NOMO-1 treated with DMSO at 0.1 percent for 48 hours (cell line): ENCODE measurements around the gene LAP3.

ENCODE experiments used
- DNase-seq: peaks from one replicate; lab custom pipeline; 2025; ENCODE audit not compliant: unreplicated experiment; lab: John Stamatoyannopoulos, UW

Gene LAP3

DNA sequence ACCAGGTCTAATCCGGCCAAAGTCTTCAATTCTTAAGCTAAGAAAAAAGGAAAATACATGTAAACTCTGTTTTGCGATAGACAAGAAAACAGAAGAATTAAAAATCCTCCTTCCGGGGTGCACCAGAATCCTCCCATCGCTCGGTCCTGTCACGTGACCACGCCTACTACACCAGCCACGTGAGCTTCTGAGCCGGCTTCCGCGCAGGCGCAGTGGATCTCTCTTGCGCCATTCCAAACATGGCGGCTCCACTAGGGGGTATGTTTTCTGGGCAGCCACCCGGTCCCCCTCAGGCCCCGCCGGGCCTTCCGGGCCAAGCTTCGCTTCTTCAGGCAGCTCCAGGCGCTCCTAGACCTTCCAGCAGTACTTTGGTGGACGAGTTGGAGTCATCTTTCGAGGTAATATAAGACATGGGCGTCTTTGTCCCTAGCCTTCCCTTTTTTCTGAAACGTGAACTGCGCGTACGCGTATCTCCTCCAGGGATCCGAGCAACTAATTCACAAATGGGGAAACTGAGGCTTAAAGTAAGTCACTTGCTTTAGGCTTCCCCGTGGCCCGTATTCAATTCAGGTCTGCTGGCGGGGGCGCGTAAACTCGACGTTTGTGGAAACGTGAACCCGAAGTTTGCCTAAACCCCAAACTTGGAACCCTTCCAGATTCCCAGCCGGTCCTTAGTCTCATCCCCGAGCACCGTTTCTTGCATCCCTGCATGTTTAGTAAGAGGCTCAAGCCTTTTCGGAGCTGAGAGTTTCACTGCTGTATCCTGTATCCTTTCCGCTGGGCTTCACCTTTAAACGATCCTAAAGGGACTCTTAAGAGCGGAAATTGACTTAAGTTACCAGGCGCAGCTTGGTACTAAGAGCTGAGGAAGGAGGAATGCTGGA lies 37.7 kb downstream of the LAP3 start, which contains the start of gene MED28:
TSS of gene MED28 (plus strand) at position 226 of the 884 bp plus-strand sequence. CDS start at position 240, 14 bp downstream.
- peak; percentile 87 for DNase-seq

DNA sequence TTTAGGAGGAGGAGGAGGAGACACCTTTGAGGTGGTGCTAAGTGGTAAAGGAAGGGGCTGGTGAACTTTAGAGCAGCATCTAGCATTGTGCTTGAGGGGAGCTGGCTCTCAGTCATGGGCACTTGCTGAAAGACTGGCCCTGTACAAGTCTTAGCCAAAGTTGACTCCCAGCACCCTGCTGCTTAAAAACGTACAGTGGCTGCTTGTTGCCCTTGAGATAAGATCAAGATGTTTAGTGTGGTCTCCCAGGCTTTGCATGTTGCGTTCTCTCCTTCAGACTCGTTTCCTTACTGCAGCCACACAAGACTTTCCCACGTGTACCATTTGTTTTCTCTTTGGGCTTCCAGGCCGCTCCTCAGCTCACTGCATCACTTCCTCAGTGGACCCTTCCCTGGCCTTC lies 39.3 kb downstream of the LAP3 start:
- no peak for DNase-seq

DNA sequence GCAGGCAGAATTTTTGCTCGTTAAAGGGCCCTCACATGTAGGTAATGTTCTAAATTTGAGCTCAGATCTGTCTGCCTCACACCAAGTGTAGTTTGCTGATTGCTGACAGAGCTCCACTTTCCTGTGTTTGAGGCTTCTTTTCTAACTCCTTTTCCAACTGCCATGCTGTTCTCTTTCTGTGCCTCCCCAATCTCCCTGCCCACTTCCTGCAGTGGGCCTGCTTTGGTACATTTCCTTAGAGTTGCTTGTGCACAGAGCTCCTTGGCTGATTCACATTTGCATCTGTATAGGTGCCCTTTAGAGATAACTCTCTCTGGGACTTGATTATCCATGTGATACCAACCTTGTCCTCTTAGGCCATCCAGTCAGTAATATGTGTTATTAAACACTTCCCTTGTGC lies 41.9 kb downstream of the LAP3 start:
- no peak for DNase-seq

DNA sequence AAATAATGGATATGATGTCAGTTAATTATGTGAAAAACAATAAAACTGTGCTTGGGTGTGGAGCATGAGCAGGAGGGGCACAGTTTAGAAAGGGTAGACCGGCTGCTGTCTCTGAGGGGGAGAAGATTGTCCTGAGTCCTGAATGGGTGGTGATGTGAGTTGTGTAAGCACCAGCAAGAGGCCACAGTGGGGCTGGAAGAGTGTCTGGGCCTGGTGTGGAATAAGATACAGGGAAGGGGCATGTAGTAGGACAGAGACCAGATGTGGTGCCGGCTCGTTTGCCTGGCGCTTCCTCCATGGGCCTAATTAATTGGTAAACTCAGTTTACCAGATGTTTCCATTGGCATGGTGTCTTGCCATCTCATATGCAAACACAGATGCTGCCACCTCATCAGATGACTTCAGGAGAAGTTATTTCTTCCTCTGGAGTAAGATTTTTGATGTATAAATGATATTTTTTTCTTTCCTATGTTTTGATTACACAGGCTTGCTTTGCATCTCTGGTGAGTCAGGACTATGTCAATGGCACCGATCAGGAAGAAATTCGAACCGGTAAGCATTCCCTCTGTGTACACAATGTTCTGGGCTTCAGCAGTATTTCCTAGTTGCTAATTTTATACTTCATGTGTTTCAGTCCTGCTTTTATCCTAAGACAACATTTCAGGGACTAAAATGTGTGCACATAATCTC lies 42.6 kb downstream of the LAP3 start:
- no peak for DNase-seq

DNA sequence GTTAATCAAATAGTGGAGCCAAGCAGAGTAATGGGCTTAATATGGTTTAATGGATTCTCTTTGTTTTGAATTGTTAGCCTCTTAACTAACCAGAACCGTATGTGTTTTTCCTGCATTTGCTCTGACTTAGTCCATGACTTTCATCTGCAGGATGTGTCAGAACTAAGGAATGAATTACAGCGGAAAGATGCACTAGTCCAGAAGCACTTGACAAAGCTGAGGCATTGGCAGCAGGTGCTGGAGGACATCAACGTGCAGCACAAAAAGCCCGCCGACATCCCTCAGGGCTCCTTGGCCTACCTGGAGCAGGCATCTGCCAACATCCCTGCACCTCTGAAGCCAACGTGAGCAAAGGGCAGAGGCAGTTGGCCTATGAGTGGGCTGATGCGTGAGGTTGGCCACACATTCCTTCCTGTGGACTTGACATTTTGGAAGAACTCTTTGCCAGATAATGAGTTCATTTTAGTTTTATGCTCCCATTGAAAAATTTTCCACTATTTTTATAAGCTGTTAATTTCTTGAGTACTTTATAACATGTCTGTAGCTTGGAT lies 46.5 kb downstream of the LAP3 start:
- no peak for DNase-seq

DNA sequence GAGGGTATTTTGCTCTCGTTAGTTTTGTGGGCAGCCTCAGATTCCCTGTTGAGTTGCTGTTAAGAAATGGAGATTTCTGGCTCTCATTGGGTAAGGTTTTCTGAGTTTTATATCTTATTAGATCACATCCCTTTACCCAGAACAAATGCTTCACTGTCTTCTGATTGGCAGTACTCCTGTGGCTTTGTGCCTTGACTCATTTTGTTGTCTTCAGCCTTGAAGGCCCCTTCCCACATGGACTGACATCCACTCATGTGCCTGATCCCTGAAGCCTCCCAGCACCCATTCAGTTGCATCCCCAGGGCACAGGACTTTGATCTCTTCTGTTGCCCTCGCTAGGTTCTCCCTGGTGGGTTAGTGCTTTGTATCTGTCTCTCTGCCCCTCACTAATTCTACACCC lies 47.8 kb downstream of the LAP3 start:
- DNase-seq: no peak

DNA sequence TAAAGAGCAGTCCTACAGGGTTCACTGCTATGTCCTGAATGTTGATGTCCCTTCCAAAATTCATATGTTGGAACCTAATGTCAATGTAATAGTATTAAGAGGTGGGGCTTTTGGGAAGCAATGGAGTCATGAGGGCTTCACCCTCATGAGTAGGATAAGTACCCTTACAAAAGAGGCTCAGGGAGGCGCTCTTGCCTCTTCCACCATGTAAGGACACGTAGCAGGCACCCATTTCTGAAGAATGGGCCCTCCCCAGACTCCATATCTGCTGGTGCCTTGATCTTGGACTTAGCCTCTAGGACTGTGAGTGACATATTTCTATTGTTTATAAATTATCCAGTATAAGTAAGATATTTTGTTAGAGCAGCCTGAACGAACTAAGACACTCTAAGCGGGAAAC lies 53.2 kb downstream of the LAP3 start:
- no peak for DNase-seq

DNA sequence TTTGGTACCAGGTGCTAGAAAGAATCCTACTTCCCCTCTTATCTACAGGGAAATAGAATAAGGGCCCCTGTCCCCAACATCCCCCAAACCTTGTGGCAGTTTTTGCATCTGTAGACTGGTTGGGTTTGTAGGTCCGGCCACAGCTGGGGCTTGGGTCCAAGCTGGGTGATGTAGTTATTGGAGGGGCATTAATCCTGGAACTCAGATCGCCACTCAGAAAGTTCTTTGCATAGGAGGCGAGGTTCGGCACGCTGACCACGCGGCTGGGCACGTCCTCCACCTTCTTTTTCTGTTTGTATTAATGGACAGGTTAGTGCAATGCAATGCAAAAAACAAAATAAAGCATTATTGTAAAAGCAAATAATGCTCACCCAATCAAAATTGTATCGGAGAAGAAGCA lies 56.6 kb downstream of the LAP3 start:
- no peak for DNase-seq

DNA sequence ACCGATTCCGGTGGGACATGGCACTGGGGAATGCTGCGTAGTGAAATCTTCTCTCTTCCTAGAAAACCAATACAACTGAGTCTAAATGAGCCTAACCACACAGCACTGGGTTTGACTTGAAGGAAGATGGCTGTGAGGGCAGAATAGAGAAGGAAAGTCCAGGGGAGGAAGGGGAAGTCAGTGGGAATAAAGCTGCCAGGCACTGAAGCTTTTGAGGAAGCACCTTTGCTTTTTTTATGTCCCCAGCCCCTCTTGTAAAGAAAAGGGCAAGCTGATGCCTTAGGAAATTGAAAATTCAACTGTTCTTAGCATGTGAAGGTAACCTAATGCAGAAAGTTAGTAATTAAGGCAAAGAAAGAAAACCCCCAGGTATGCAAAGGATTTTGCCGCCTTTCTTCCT lies 58.1 kb downstream of the LAP3 start:
- no peak for DNase-seq

DNA sequence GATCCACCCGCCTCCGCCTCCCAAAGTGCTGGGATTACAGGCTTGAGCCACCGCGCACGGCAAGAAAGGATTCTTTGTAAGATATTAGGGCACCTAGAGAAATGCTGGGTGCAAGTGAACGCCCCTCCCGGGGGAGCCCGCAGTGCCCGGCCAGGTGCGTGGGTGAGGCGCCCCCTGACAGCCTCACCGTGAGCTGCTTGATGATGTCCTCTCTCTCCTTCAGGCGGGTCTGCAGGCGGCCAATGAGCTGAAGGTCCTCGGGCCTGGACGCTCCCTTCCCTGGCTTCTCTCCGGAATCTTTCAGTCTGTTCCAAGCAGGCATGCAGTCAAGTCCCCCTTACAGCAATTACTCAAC lies 59.3 kb downstream of the LAP3 start:
- DNase-seq: no peak

DNA sequence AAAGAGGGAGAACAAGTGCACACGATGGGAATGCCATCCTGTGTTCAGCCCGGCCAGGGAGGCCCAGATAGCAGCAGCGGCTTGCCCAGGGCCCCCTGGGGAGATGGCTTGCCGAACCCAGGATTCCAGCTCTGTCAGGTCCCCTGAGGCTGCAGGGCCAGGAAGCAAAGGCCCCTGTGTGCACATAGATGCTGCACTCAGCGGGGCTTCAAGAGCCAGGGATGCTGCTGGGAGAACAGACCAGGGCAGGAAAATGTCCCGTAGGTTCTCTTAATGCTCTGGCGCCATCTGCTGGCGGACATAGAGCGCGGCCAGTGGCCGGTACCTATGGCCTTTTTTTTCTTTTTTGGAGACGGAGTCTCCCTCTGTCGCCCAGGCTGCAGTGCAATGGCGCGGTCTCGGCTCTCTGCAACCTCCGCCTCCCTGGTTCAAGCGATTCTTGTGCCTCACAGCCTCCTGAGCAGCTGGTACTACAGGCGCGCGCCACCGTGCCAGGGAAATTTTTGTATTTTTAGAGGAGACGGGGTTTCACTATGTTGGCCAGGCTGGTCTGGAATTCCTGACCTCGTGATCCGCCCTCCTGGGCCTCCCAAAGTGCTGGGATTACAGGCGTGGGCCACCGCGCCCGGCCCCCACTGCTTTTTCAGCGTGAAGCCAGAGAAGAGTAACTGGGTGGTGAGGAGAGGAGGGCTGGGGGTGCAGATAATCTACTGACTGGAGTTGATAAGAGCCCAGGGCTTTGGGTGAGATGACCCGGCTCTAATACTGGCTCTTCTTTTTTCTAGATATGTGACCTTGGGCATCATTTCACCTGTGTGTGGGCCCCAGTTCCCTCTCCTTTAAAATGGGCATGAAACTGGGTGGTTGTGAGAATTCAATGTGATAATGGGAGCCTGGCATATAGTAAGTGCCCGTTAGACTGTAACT lies 60.0 kb downstream of the LAP3 start:
- DNase-seq: peak; percentile 66

DNA sequence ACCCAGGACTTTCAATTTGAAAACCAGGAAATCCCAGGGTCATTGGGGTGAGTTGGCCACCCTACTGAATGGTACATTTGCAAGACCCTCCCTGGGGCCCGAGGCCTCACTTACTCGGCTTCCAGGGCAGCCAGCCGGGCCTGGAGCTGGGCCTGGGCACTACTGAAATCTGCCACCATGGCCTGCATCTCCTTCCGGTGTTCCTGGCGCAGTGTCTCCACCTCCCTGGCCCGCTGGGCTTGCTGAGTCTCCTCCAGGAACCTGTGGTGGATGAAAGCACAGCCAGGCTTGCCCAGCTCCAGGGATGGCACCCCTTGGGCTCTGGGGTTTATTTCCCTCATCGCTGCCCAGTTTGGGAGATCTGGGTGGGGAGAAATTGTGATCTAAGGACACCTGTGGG lies 62.1 kb downstream of the LAP3 start:
- no peak for DNase-seq

DNA sequence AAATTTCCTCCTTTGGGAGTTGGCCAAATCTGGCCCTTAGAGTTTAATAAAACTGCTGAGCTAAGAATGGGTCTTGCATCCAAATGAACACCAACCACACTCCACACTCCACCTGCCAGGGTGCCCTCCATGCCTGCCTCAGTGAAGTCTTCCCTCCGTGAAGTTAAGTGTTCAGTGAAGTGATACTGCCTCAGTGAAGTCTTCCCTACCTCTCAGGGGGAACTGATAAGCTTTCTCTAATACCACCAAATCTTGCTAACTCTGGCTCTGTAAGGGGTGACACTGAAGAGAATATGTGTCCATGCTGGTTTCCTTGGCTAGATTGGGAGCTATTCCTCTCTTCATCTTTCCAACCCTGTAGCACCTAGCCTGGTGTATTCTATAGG lies 65.4 kb downstream of the LAP3 start:
- no peak for DNase-seq

DNA sequence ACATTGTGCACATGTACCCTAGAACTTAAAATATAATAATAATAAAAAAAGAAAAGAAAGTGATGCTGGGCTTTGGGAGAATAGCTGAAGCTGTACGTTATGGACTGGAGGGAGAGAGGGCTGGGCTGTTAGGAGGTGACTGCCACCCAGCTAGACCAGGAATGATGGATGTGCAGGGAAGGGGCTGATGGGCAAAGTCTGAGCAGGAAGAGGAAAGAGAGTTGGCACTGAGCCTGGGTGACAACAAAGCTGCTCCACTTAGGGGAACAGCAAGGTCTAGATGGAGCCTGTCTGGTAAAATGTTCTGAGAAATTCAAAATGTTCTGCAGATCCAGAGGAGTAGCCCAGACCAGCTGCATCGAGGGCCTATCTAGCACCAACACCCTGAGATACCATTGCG lies 69.7 kb downstream of the LAP3 start:
- DNase-seq: no peak

DNA sequence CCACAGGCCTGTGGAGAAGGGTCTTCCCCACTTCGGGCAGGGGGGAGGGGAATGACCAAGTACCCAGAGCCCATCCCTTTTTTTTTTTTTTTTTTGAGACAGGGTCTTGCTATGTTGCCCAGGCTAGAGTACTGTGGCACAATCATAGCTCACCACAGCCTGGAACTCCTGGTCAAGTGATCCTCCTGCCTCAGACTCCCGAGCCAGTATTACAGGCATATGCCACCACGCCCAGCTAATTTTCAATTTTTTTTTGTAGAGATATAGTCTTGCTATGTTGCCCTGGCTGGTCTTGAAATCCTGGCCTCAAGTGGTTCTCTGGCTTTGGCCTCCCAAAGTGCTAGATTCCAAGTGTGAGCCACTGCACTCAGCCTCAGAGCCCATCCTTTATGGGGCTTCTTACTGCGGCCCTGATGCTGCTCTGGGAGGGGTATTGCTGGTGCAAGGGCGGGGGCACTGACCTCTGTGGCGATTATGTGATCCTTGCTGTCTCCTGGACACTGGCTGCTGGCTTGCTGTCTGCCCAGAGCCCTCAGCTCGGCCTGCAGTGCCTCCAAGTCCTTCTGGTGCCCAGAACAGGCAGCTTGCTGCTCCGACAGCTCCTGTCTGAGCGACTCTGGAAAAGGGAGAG lies 70.3 kb downstream of the LAP3 start:
- DNase-seq: no peak

DNA sequence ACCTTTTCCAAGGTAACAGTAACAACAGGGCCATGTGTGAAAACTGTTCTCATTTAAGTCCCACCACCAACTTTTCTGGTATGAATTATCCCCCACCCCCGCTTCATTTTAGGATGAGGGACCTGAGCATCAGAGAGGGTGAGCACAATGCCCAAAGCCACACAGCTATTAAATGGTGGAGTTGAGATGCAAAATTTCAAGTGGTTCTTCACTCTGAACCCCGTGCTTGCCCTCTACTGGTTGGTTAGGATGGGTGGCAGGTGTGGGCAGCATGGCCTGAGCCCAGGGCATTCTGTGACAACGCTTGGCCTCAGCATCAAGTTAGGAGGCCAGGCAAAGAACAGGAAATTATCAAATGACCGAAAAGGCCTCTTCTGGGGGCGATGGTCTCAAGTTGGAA lies 70.9 kb downstream of the LAP3 start:
- DNase-seq: no peak

DNA sequence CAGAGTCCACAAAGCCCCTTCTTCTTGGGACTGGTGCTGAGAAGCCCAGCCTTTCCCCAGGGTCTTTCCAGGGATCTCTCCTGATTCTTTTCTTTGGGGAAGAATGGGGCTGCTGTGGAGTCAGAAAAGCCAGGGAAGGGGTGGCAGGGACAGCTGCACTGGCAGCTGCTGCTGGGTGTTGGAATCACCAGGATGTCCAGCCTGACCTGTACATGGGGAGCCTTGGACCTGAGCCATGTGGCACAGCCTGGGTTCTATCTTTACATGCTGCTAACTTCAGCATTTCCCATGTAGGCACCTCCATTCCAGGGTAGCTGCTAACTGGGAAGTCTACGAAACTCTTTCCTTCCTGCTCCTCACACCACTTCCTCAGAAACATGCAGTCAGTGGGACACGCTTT lies 73.4 kb downstream of the LAP3 start:
- DNase-seq: no peak

DNA sequence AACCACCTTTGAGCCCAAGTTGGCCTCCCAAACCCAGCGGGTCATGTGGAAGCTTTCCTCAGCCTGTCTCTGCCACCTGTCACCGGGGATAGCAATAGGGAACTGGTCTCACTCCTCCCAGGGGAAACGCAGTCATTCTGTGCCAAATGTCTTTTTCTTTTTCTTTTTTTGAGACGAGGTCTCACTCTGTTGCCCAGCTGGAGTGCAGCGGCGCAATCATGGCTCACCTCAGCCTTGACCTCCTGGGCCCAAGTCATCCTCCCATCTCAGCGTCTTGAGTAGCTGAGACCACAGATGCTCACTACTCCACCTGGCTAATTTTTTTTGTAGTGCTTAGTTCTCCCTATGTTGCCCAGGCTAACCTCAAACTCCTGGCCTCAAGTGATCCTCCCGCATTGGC lies 77.7 kb downstream of the LAP3 start:
- no peak for DNase-seq

DNA sequence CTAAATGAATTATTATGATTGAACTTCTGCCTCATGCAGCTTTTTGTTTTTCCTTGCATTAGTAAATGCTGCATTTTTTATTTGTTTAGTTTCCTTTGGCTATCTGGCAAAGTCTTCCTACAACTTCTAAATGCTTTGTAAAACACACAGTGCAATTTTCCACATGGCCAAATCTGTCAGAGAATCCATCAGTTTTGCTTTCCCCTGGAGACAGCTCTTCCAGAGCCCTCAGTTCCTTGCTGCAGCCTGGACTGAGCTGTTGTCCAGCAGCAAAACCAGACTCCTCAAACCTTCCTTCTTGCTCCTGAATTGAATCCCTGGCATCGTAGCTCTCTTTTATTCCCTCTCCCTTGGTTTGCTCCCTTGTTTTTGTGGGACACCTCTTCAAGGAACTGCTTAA lies 80.1 kb downstream of the LAP3 start:
- DNase-seq: no peak
